WTC11 (cell line): Measurements from ENCODE around the gene UNC50. TPM values are rescaled to one million over a fixed set of nuclear protein-coding genes. Genes with fewer than 3 reads are reported as not detected.

ENCODE experiments used
- FOXP4 ChIP-seq: sonication (generic); formaldehyde crosslinking; IDR thresholded peaks from 2 replicates; pipeline ENCODE4 v1.8.0; 2022; ENCODE audit warnings: mild to moderate bottlenecking, missing genetic modification reagents
- GABPB1 ChIP-seq: sonication (generic); formaldehyde crosslinking; IDR thresholded peaks from 2 replicates; pipeline ENCODE4 v1.8.1; 2023; ENCODE audit warnings: mild to moderate bottlenecking, missing genetic modification reagents
- HMGXB4 ChIP-seq: sonication (generic); formaldehyde crosslinking; IDR thresholded peaks from 2 replicates; pipeline ENCODE4 v1.8.1; 2023; ENCODE audit warnings: mild to moderate bottlenecking, moderate library complexity, missing genetic modification reagents
- IRF1 ChIP-seq: sonication (generic); formaldehyde crosslinking; IDR thresholded peaks from 2 replicates; pipeline ENCODE4 v1.8.0; 2023; ENCODE audit warnings: missing genetic modification reagents
- JAZF1 ChIP-seq: fragments of 250-450 bp; sonication (Bioruptor Pico); IDR thresholded peaks from 2 replicates; pipeline ENCODE4 v1.9.0; 2021; ENCODE audit warnings: moderate library complexity, mild to moderate bottlenecking, inconsistent platforms
- JUN ChIP-seq: sonication (generic); formaldehyde crosslinking; IDR thresholded peaks from 2 replicates; pipeline ENCODE4 v1.8.0; 2023; ENCODE audit warnings: mild to moderate bottlenecking, missing genetic modification reagents
- KAT7 ChIP-seq: sonication (generic); formaldehyde crosslinking; IDR thresholded peaks from 2 replicates; pipeline ENCODE4 v1.8.1; 2023; ENCODE audit warnings: missing genetic modification reagents, mild to moderate bottlenecking, borderline replicate concordance
- NFYB ChIP-seq: sonication (generic); formaldehyde crosslinking; conservative IDR thresholded peaks from 2 replicates; pipeline ENCODE4 v1.8.0; 2022; ENCODE audit warnings: low read depth, missing genetic modification reagents
- SMAD4 ChIP-seq: sonication (generic); formaldehyde crosslinking; IDR thresholded peaks from 2 replicates; pipeline ENCODE4 v1.8.0; 2022; ENCODE audit warnings: mild to moderate bottlenecking, missing genetic modification reagents
- SP1 ChIP-seq: sonication (generic); formaldehyde crosslinking; conservative IDR thresholded peaks from 2 replicates; pipeline ENCODE4 v1.8.1; 2022; ENCODE audit warnings: missing genetic modification reagents
- TEAD4 ChIP-seq: sonication (generic); formaldehyde crosslinking; IDR thresholded peaks from 2 replicates; pipeline ENCODE4 v1.8.0; 2022; ENCODE audit warnings: mild to moderate bottlenecking, missing genetic modification reagents
- ZNF121 ChIP-seq: sonication (generic); formaldehyde crosslinking; IDR thresholded peaks from 2 replicates; pipeline ENCODE4 v1.8.0; 2023; ENCODE audit warnings: missing genetic modification reagents
- ZNF138 ChIP-seq: sonication (generic); formaldehyde crosslinking; conservative IDR thresholded peaks from 2 replicates; pipeline ENCODE4 v1.8.1; 2022; ENCODE audit warnings: mild to moderate bottlenecking, moderate library complexity, missing genetic modification reagents
- total RNA-seq: library from RNA; stranded (reverse); gene quantifications from 3 replicates; pipeline ENCODE4 v1.2.3, GENCODE V29; 2021

The UNC50 gene
- total RNA-seq, 1 experiment from 2014 or later = 26.7 TPM

GRCh38 chr2:98665677-98666076, 57.3 kb downstream of the UNC50 start (continued):
- TF ChIP-seq HMGXB4 (CRISPR knock-in tag) (no peak), JUN (CRISPR knock-in tag) (no peak), KAT7 (CRISPR knock-in tag) (no peak), SP1 (CRISPR knock-in tag) (no peak), JAZF1 (no peak), FOXP4 (no peak), ZNF138 (CRISPR knock-in tag) (no peak), IRF1 (CRISPR knock-in tag) (no peak), NFYB (CRISPR knock-in tag) (no peak), ZNF121 (CRISPR knock-in tag) (no peak), SMAD4 (no peak), TEAD4 (CRISPR knock-in tag) (no peak), GABPB1 (CRISPR knock-in tag) (no peak)
- TF ChIP-seq, all 79 proteins: peak for 0

Other genes with a start within 250 kb of the UNC50 start
- 31.7 to 38.3 TPM (median 33.4 TPM) in 3 replicates for gene INPP4A, start 163.7 kb upstream of the UNC50 start, total RNA-seq
- gene COA5, start 77 bp upstream of the UNC50 start, total RNA-seq = 29.3 to 35.4 TPM (median 34.7 TPM) in 3 replicates
- 6.2 to 7.7 TPM (median 6.7 TPM) in 3 replicates for gene MGAT4A, start 122.5 kb downstream of the UNC50 start, total RNA-seq